Stimulated activated CD4-positive, alpha-beta T cell treated with anti-CD3 and anti-CD28 coated beads, Interleukin-12 subunit alpha, Interleukin-12 subunit beta, amount 100 ng/mL, for 48 hours (primary cell): ENCODE measurements around the gene COL23A1.
"Not testable (repeated sequence)": the region's sequence is repeated elsewhere in the genome, so short reads cannot be mapped to it uniquely, and the experiment has no call there.

Experiments
- DNase-seq, 3 donors: peaks; one replicate each; pipeline ENCODE4 v3.0.0-alpha.2; 2020; ENCODE audit warnings: low read depth in 2 of 3, low spot score in 1 of 3

Gene COL23A1

GRCh38 chr5:178204182-178204934 is 385.8 kb downstream of the COL23A1 start, which contains the start of gene HNRNPAB:
TSS of gene HNRNPAB (plus strand) at chr5:178204533. CDS start at chr5:178204838, 305 bp downstream.
- peak; percentile 93 to 95 (median 94) for DNase-seq

- no peak for DNase-seq
These were observed 386.5 kb downstream of the COL23A1 start for GRCh38 chr5:178203670-178204181.

GRCh38 chr5:178202541-178202940 is 387.7 kb downstream of the COL23A1 start:
- no peak for DNase-seq

GRCh38 chr5:178201927-178202235 is 388.3 kb downstream of the COL23A1 start:
- DNase-seq: no peak

- no peak for DNase-seq
These were observed 388.8 kb downstream of the COL23A1 start for GRCh38 chr5:178201221-178201926.

- DNase-seq: no peak
These were observed 390.4 kb downstream of the COL23A1 start for GRCh38 chr5:178199581-178200434.

- no peak for DNase-seq
These were observed 391.5 kb downstream of the COL23A1 start for GRCh38 chr5:178198706-178199105.

GRCh38 chr5:178198151-178198550 is 392.0 kb downstream of the COL23A1 start:
- not testable (repeated sequence) for DNase-seq

- no peak for DNase-seq
These were observed 393.2 kb downstream of the COL23A1 start for GRCh38 chr5:178196986-178197385.

GRCh38 chr5:178196281-178196812 is 393.8 kb downstream of the COL23A1 start:
- no peak for DNase-seq

- DNase-seq: no peak
These were observed 396.2 kb downstream of the COL23A1 start for GRCh38 chr5:178194026-178194425.

GRCh38 chr5:178193251-178193809 is 396.9 kb downstream of the COL23A1 start:
- DNase-seq: no peak

- no peak for DNase-seq
These were observed 397.4 kb downstream of the COL23A1 start for GRCh38 chr5:178192787-178193186.

GRCh38 chr5:178192244-178192643 is 397.9 kb downstream of the COL23A1 start:
- DNase-seq: no peak

GRCh38 chr5:178191661-178192060 is 398.5 kb downstream of the COL23A1 start:
- no peak for DNase-seq

GRCh38 chr5:178189433-178189832 is 400.8 kb downstream of the COL23A1 start:
- no peak for DNase-seq
